K562 (cell line): ENCODE measurements around the gene ASB18. TPM values are rescaled to one million over a fixed set of nuclear protein-coding genes. Genes with fewer than 3 reads are reported as not detected.

ENCODE experiments used
- ATAC-seq: fragments of 200-7000 bp; cut with Tn5 transposase; 3 replicates; pipeline ENCODE4 v1.9.1; 2020; ENCODE audit warnings: moderate library complexity
- BruUV-seq: library from RNA; stranded (reverse); fragments of 400-500 nt; replicated peaks from 2 replicates; lab custom pipeline; 2021; lab: Mats Ljungman, UMichigan
- CTCF ChIA-PET: fragments of 300-600 bp; formaldehyde crosslinking; extraction: SDS; loops from one replicate; lab custom pipeline; 2021; ENCODE audit warnings: low intra/inter-chr PET ratio; lab: Yijun Ruan, JAX
- POLR2A ChIA-PET: fragments of 300-600, 350-650 bp; sonication (Branson Sonifier 250); formaldehyde crosslinking; extraction: SDS; loops from one replicate; lab custom pipeline; 2021; ENCODE audit warnings: antibody characterized with exemption, inconsistent platforms; lab: Yijun Ruan, JAX
- DNase-seq, 4 experiments: peaks; one replicate each; pipeline versions ENCODE4 v3.0.0 to v3.0.0-alpha.2; 2011 to 2018; ENCODE audit warnings: low spot score in 3 of 4, mixed read lengths in 3 of 4; ENCODE audit errors: extremely low read depth in 1 of 4
- FAIRE-seq: peaks from 2 replicates; lab custom pipeline; 2011; peaks lifted over from hg19 to GRCh38; lab: Jason Lieb, UNC
- H2AFZ ChIP-seq: 2 replicates; pipeline ENCODE4 v1.6.0; 2011; ENCODE audit warnings: low read depth, low read length, control low read depth, inconsistent platforms
- H3K27ac ChIP-seq: fragments of 200-600 bp; 3 replicates; pipeline ENCODE4 v1.8.0; 2011; ENCODE audit warnings: low read depth, mild to moderate bottlenecking, control low read depth, inconsistent platforms, low read length, moderate library complexity, mixed read lengths; ENCODE audit errors: extremely low read depth
- H3K27me3 ChIP-seq, 2 experiments: fragments of 300-600 bp in 1 of 2; 2 replicates in 1 of 2; 3 replicates in 1 of 2; pipeline versions ENCODE4 v1.6.0 to v1.8.0; 2011; ENCODE audit warnings: inconsistent platforms in 2 of 2, low read length in 2 of 2, mild to moderate bottlenecking in 1 of 2, mixed read lengths in 1 of 2, moderate library complexity in 1 of 2; ENCODE audit not compliant: control insufficient read depth in 2 of 2, insufficient read depth in 2 of 2
- H3K36me3 ChIP-seq: fragments of 300-600 bp; 3 replicates; pipeline ENCODE4 v1.8.0; 2011; ENCODE audit warnings: mild to moderate bottlenecking, low read length, inconsistent platforms; ENCODE audit not compliant: control insufficient read depth, insufficient read depth
- H3K4me1 ChIP-seq, 2 experiments: fragments of 200-600 bp in 1 of 2; replicated peaks in 1 of 2; 2 replicates in 1 of 2; 3 replicates in 1 of 2; pipeline versions ENCODE4 v1.5.1 to v1.8.0; 2011; ENCODE audit warnings: inconsistent platforms in 2 of 2, low read length in 2 of 2, mild to moderate bottlenecking in 1 of 2, mixed read lengths in 1 of 2, moderate library complexity in 1 of 2; ENCODE audit not compliant: control insufficient read depth in 2 of 2, insufficient read depth in 2 of 2
- H3K4me2 ChIP-seq: 2 replicates; pipeline ENCODE4 v1.6.1; 2011; ENCODE audit warnings: low read length, control low read depth, inconsistent platforms, mixed read lengths; ENCODE audit not compliant: insufficient read depth
- H3K4me3 ChIP-seq: fragments of 200-600 bp; sonication (generic), shearing (Covaris generic); 2 replicates; pipeline ENCODE4 v1.5.1; 2016; ENCODE audit warnings: control low read depth, inconsistent platforms
- H3K79me2 ChIP-seq: fragments of 200-600 bp; 3 replicates; pipeline ENCODE4 v1.8.0; 2011; ENCODE audit warnings: low read length, inconsistent platforms; ENCODE audit not compliant: control insufficient read depth, insufficient read depth
- H3K9ac ChIP-seq, 2 experiments: 2 replicates each; pipeline versions ENCODE4 v1.6.0 to v1.6.1; 2011; ENCODE audit warnings: low read depth in 2 of 2, low read length in 2 of 2, control low read depth in 1 of 2, inconsistent platforms in 1 of 2, mild to moderate bottlenecking in 1 of 2, mixed read lengths in 1 of 2; ENCODE audit not compliant: insufficient read depth in 1 of 2
- H3K9me1 ChIP-seq: one replicate; pipeline ENCODE4 v1.6.0; 2011; ENCODE audit warnings: inconsistent platforms, mild to moderate bottlenecking, low read length, moderate library complexity; ENCODE audit not compliant: control insufficient read depth, insufficient read depth
- H3K9me3 ChIP-seq: replicated peaks from 2 replicates; pipeline ENCODE4 v1.5.1; 2011; ENCODE audit warnings: low read depth, low read length, inconsistent platforms; ENCODE audit not compliant: control insufficient read depth, insufficient read depth
- H4K20me1 ChIP-seq: replicated peaks from 2 replicates; pipeline ENCODE4 v1.6.1; 2011; ENCODE audit warnings: low read length, inconsistent platforms, mixed read lengths; ENCODE audit not compliant: control insufficient read depth, insufficient read depth
- ATF4 ChIP-seq: fragments of 450-650 bp; formaldehyde crosslinking; IDR thresholded peaks from 2 replicates; pipeline ENCODE4 v1.4.0; 2022; ENCODE audit warnings: mild to moderate bottlenecking, moderate library complexity
- CREB5 ChIP-seq: fragments of 250-450 bp; sonication (Bioruptor Pico); IDR thresholded peaks from 2 replicates; pipeline ENCODE4 v1.5.0; 2020; ENCODE audit warnings: mild to moderate bottlenecking
- E2F6 ChIP-seq, 2 experiments: IDR thresholded peaks; 2 replicates each; pipeline ENCODE4 v1.6.1; 2011; ENCODE audit warnings: borderline replicate concordance in 1 of 2, control low read depth in 1 of 2, low read depth in 1 of 2, low read length in 1 of 2, mild to moderate bottlenecking in 1 of 2, mixed read lengths in 1 of 2, moderate library complexity in 1 of 2; ENCODE audit not compliant: insufficient read depth in 1 of 2, insufficient read length in 1 of 2, poor library complexity in 1 of 2, severe bottlenecking in 1 of 2; ENCODE audit errors: extremely low read depth in 1 of 2
- HLTF ChIP-seq: fragments of 450-650 bp; IDR thresholded peaks from 2 replicates; pipeline ENCODE4 v1.6.1; 2016
- NCOR1 ChIP-seq: fragments of 450-650 bp; IDR thresholded peaks from 2 replicates; pipeline ENCODE4 v1.6.1; 2016; ENCODE audit warnings: mild to moderate bottlenecking, moderate library complexity
- NFATC3 ChIP-seq: fragments of 450-650 bp; IDR thresholded peaks from 2 replicates; pipeline ENCODE4 v1.6.1; 2017; ENCODE audit warnings: mild to moderate bottlenecking
- RFX1 ChIP-seq: fragments of 450-650 bp; IDR thresholded peaks from 2 replicates; pipeline ENCODE4 v1.6.1; 2016; ENCODE audit warnings: mild to moderate bottlenecking, moderate library complexity
- SETDB1 ChIP-seq: IDR thresholded peaks from one replicate; pipeline ENCODE4 v1.6.1; 2012; ENCODE audit warnings: low read length, control low read depth, inconsistent platforms
- SREBF2 ChIP-seq: sonication (generic); formaldehyde crosslinking; IDR thresholded peaks from 2 replicates; pipeline ENCODE4 v1.4.0; 2020; ENCODE audit warnings: mild to moderate bottlenecking, missing genetic modification reagents
- ZBED1 ChIP-seq: IDR thresholded peaks from 2 replicates; pipeline ENCODE4 v1.6.1; 2014
- ZFP36 ChIP-seq: fragments of 150-350 bp; IDR thresholded peaks from 2 replicates; pipeline ENCODE4 v1.6.1; 2018; ENCODE audit warnings: low read length, low read depth; ENCODE audit not compliant: partially characterized antibody
- ZNF232 ChIP-seq: sonication (generic); formaldehyde crosslinking; IDR thresholded peaks from 2 replicates; pipeline ENCODE4 v1.8.0; 2022; ENCODE audit warnings: mild to moderate bottlenecking, missing genetic modification reagents
- ZNF57 ChIP-seq: fragments of 450-650 bp; formaldehyde crosslinking; IDR thresholded peaks from 2 replicates; pipeline ENCODE4 v1.4.0; 2020; ENCODE audit warnings: mild to moderate bottlenecking, moderate library complexity
- ZNF583 ChIP-seq: fragments of 250-450 bp; sonication (Bioruptor Pico); IDR thresholded peaks from 2 replicates; pipeline ENCODE4 v1.4.0; 2020
- ZNF766 ChIP-seq: fragments of 200-800 bp; sonication (Bioruptor generic); conservative IDR thresholded peaks from 2 replicates; pipeline ENCODE4 v1.6.1; 2016; ENCODE audit warnings: missing genetic modification characterization, missing compliant biosample characterization
- WGBS: fragments of 100-300 bp; shearing (Covaris generic); methylation state at CpG from one replicate; pipeline ENCODE4 v1.1.6; 2016; ENCODE audit warnings: low coverage, mixed read lengths; ENCODE audit not compliant: insufficient coverage; ENCODE audit errors: missing lambda C conversion rate; 5-methylcytosine and 5-hydroxymethylcytosine counted together
- in situ Hi-C: fragments of 300-500 bp; cut with MboI; formaldehyde crosslinking; loops from 4 replicates; pipeline ENCODE4 v1.15.0; 2018; ENCODE audit warnings: inconsistent platforms, mixed read lengths
- intact Hi-C: fragments of 100-400 bp; cut with micrococcal nuclease; formaldehyde crosslinking; loops from 2 replicates; pipeline ENCODE4 v1.14.2; 2022
- polyA plus RNA-seq, 8 experiments: library from polyadenylated mRNA; depleted of rRNA in 4 of 8; stranded (reverse) in 5 of 8; unstranded in 3 of 8; fragments of >200 nt; fragmentation: Nextera tagmentation in 2 of 8; fragmentation: Illumina TruSeq in 1 of 8; extraction: Ambion mirVana in 2 of 8; extraction: Trizol in 1 of 8; gene quantifications; 2 replicates each; pipeline versions ENCODE4 v1.2.1 to v1.2.3, GENCODE V29; 2011 to 2014; ENCODE audit warnings: inconsistent platforms in 1 of 8, missing spikeins in 1 of 8
- total RNA-seq, 7 experiments: library from RNA; depleted of rRNA in 6 of 7; stranded (reverse); fragments of >200 nt in 6 of 7; fragmentation: Illumina TruSeq in 2 of 7; extraction: Trizol in 2 of 7; gene quantifications; 2 replicates each; pipeline versions ENCODE4 v1.2.1 to v1.2.3, GENCODE V29; 2011 to 2021; ENCODE audit warnings: low replicate concordance in 1 of 7

ASB18 gene
- total and polyA plus RNA-seq, 9 of the 15 experiments (the other 6 are each of a cell fraction or from before 2014, with no cell fraction given), result not detected

GRCh38 chr2:236298924-236299475 lies 34.8 kb upstream of the ASB18 start:
- ChIA-PET POLR2A (interaction anchor here (0.7 kb wide), 1 partner anchor 9 kb away, joined by 3 read pairs; no protein-coding TSS in a partner anchor), CTCF (no interaction called here)
- H2AFZ ChIP-seq, result no peak overlapping the region
- no TSS peak for BruUV-seq
- DNase-seq (no peak), ATAC-seq (no peak), FAIRE-seq (no peak)
- H3K4me1 ChIP-seq, result no peaks in the 10 kb centered on the region
- H3K4me3 ChIP-seq, result no peak overlapping the region
- in situ Hi-C loops (no loop called here), intact Hi-C loops (no loop called here)
- no peaks in the 10 kb centered on the region for H4K20me1 ChIP-seq
- TF ChIP-seq CREB5 (CRISPR knock-in tag) (no peak), NCOR1 (no peak)
- no peak overlapping the region for H3K4me2 ChIP-seq
- H3K79me2 ChIP-seq, result no peaks in the 10 kb centered on the region
- H3K27me3 ChIP-seq, result peaks cover 0 to 7% of the 10 kb centered on the region in 2 experiments; a peak in 2 of 5 replicates
- H3K36me3 ChIP-seq, result no peaks in the 10 kb centered on the region
- 0% methylated on average over 9 of the region's 11 CpGs for WGBS
- H3K9me3 ChIP-seq, result no peaks in the 10 kb centered on the region
- no peak overlapping the region for H3K9ac ChIP-seq
- no peak overlapping the region for H3K27ac ChIP-seq
- no peaks in the 10 kb centered on the region for H3K9me1 ChIP-seq

GRCh38 chr2:236295481-236295880 lies 31.3 kb upstream of the ASB18 start:
- Histone ChIP-seq H3K9me3 (no peaks in the 10 kb centered on the region), H3K36me3 (no peaks in the 10 kb centered on the region), H3K27ac (no peak overlapping the region), H2AFZ (no peak overlapping the region), H3K4me3 (no peak overlapping the region), H3K9ac (no peak overlapping the region), H3K9me1 (no peaks in the 10 kb centered on the region), H4K20me1 (no peaks in the 10 kb centered on the region), H3K4me2 (no peak overlapping the region), H3K79me2 (no peaks in the 10 kb centered on the region), H3K27me3 (peaks cover 0 to 20% of the 10 kb centered on the region in 2 experiments; a peak in 2 of 5 replicates), H3K4me1 (no peaks in the 10 kb centered on the region)
- FAIRE-seq, result no peak
- intact Hi-C loops (no loop called here), in situ Hi-C loops (no loop called here)
- ChIA-PET CTCF (no interaction called here), POLR2A (no interaction called here)
- no peak for DNase-seq
- ATAC-seq, result no peak
- WGBS, result 1% methylated on average over 8 of the region's 8 CpGs
- BruUV-seq, result no TSS peak
- TF ChIP-seq ZFP36, result no peak
- no peak for TF ChIP-seq NFATC3
- no peak for TF ChIP-seq ATF4 (CRISPR knock-in tag)
- TF ChIP-seq ZNF232 (CRISPR knock-in tag), result no peak
- TF ChIP-seq ZBED1, result no peak
- no peak for TF ChIP-seq E2F6 (IDR thresholded peaks at IDR 0.05; ENCODE audit: borderline replicate concordance in 1 of 2, extremely low read depth in 1 of 2, insufficient read depth in 1 of 2, insufficient read length in 1 of 2, low read depth in 1 of 2, low read length in 1 of 2, poor library complexity in 1 of 2, severe bottlenecking in 1 of 2)
- no peak for TF ChIP-seq SREBF2 (CRISPR knock-in tag)
- TF ChIP-seq SETDB1, result no peak
- TF ChIP-seq HLTF, result no peak
- TF ChIP-seq ZNF583, result no peak
- no peak for TF ChIP-seq ZNF766 (CRISPR knock-in tag)
- TF ChIP-seq RFX1, result no peak
- TF ChIP-seq ZNF57, result no peak
